ENCODE data around the gene MOB3B.

MOB3B gene

DNA sequence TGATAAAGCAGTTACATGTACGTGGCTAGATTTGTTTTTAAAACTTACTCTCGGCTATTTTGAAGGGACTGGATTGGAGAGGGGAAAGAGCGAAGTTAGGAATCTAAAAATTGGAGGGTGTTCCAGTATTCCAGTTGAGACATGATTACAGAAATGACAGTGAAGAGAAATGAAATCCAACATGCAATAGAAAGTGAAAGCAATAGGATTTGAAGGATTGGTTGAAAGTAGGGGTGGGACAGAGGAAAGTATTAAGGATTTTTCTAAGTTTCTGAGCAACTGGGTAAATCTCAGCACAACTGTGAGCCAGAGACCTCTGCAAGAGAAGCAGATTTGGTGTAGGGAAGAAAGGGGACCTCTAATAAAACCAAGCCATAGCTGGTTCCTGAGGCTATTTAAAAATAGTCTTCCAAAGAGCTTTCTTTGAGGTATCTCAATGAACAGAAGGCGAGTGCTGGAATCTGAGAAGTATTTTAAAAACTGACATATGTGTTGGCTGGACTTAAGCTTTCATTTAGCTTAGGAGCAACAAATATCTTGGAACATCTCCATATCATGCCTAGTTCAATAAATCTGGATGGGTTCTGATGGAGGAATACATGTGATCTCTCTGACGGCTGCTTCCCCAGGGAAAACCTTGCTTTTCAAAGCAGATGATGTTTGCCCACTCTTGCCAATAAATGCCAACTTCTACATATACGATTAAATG is 115.9 kb downstream of the MOB3B start:
- no peak for DNase-seq

DNA sequence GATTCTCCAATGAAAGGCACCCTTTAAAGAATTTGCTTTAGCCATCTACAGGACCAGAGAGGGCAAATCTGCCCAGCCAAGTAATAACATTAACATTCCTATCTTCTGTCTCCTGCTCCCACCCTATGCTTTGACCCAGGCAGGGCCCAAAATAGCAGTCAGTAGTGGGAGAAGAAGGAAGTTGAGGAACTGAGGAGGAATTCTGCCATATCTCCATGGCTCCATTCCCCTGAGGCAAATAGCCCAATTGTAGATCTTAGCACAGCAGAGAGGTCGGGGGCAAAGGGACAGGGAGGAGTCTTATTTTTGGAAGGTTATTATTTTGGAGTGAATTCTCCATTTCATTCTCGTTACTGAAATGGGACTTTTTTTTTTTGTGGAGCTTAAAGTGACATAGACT is 116.7 kb downstream of the MOB3B start:
- no peak for DNase-seq

DNA sequence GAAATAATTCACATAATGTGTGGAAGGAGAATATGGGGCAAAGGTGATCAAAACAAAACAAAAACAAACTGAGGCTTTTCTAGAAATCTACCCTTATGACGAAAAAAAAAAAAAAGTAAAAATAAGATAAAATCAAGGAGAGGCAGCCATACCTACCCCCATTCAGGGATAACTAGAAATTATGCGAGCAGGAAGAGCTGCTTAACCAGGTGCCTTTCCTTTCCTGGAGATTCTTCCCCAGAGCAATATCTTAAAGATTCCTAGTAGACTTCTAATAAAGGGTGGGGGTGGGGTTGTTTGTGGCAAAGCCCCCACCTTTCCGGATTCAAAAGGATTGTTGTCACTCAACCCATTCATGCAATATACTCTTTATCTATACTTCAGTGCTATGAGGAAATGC is 117.5 kb downstream of the MOB3B start:
- no peak for DNase-seq

DNA sequence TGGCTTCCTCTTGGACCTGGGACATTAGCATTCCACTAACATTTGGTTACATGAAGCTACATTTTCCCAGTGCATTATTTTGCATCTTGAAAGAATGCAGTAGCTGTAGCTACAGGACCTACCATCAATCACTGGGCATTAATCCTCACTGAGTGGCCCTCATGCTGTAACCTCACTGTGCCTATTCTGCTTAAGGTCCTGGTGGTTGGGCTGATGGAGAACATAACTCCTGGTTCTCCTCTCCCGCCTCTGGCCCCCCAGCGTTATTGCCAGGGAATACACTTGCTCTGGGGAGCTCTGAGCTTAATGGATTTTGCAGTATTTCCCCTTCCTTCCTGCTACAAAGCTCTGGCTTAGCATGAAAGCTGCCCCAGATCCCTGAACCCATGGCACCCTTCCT is 121.1 kb downstream of the MOB3B start:
- no peak for DNase-seq

DNA sequence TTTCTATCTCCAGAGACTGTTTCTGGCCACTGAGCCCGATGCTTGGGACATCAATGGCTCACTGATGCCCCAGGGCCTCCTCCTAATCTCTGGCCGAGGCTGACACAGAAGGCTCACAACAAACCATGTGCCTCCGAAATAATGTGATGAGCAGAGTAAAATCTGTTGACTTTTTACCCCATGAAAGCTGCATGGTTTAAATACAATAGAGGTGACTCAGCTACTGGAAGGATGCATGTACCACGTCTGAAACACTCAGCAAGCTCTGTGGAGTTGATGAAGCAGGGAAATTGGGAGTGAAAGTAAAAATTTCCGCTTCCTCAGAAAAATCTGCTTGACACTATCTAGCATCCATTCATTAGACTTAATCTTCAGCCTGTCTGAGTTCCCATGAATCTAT is 121.6 kb downstream of the MOB3B start:
- no peak for DNase-seq

DNA sequence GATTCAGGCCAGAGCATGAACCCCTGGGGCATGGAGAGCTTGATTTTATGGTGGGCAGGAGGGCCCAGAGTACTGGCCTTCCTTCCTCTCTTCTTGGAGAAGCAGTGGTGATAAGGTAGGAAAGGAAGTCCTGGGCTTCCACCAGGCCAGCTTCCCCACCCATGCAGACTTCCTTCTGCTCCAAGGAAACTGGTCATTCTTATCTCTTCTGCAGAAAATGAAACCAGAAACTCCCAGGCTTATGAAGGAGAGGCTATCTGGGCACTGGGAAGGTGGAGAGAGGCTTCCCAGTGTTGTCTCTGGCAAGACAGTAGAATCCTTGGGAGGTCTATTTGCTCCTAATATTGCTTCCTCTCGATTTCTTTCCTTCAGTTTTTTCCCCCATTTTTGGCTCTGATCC is 122.1 kb downstream of the MOB3B start:
- no peak for DNase-seq

DNA sequence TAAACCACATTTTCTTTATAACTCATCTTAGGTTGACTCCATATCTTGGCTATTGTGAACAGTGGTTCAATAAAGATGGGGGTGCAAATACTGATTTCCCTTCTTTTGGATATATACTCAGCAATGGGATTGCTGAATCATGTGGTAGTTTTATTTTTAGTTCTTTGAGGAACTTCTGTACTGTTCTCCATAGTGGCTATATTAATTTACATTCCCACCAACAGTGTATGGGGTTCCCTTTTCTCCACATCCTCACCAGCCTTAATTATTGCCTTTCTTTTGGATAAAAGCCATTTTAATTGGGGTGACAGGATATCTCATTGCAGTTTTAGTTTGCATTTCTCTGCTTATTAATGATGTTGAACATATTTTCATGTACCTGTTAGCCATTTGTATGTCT is 125.0 kb downstream of the MOB3B start:
- DNase-seq = no peak

DNA sequence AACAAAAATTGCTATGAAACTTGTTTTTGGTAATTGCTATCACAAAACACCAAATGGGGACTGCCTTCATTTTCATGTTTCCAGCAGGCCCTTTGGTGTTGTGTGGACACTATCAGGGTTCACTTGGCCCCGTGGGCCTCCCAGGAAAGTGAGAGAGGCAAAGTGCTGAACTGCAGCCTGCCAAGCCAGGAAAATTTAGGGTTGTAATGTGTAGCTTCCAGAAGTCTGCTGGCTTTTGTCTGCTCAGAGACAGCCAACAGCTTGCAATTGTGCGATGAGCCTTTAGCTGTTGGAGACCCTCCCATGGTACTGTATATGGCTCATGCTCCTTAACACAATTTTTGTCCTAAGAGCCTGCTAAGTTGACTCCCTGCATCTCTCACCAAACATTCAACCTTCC is 127.0 kb downstream of the MOB3B start:
- no peak for DNase-seq

DNA sequence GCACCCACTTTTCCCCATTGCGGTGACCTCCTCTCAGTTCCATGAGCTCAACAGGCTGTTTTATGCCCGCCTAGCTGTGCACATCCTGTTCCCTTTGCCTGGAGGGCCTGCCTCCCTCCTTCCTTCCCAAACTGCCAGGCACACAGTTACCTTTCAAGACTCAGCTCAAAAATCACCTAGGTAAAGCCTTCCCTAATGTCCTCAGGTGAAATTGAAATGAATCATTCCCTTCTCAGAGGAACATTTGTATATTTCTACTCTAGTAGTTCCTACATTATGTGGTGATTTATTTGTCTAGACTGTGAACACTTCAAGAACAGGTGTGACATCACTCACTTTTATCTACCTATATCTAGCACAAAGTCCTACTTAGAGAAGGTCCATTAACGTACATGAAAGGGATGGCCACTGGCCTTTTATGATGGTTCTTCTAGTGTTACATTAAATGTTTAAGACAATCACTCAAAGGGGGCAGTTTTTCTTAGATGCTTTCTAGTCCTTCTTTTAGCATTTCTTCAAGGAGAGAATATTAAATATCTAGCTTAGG is 129.2 kb downstream of the MOB3B start:
- DNase-seq = no peak

DNA sequence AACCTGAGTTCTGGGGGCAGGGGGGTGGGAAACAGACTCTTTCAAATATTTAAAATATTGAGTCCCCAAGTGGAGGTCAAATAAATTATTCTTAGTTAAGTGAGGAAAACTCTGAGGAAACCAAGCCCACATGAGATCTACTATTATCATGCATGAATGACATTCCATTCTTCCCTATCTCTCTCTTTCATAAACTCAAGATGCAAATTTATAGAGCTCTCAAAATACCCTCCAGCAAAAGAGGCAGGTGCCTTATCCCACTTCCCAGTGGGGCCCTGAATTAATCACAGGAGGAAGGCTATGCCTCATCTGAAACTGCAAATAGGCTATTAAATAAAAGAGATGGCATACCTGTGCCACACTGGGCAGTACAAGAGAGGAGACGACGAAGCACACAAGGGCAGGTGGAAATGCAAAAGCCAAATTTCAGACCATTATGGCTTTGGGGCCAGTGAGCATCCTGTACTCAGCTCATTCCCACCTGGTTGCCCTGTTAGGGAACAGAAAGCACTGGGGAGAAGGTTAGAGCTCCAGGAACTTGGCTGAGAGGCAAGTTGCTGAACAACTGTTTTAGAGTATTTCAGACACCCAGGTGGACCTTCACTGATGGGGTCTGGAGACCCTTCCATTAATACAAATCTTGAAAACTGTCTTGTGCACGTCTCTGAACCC is 130.5 kb downstream of the MOB3B start:
- no peak for DNase-seq

DNA sequence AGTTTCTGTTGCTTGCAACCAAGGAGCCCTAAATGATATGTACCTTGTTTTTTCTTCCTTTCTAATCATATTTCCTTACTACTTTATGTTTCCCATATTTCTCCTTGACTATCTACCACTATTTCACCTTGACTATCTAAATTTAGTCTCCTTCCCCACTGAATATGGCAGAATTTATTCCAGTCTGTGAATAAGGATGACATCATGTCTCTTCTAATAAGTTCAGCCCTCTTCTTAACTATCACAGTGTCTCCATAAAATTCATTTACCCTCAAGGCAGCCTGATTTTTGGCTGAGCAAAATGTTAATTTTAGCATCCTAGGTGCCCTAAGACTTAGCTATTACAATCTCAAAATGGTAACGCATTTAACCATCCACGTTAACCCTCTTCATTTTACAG is 133.1 kb downstream of the MOB3B start:
- no peak for DNase-seq

DNA sequence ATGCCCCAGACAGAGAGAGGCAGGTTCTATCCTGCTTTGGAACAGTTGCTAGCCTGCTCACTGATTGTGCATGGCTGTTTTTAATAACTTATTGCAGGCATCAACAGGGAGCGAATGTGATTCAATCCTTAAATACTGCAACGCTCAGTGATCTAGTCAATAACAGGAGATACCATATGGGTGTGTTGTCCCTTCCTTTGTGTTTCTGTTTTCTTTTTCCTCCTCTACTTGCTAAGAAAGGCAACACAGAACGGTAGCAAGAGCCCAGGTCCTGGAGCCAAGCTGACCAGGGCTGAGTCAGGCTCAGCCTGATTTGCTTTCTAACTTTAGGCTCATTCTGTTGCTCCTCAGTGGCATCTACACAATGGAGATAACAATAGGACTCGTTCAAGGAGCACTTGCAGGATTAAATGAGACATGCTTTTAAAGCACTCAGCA is 134.1 kb downstream of the MOB3B start:
- no peak for DNase-seq

DNA sequence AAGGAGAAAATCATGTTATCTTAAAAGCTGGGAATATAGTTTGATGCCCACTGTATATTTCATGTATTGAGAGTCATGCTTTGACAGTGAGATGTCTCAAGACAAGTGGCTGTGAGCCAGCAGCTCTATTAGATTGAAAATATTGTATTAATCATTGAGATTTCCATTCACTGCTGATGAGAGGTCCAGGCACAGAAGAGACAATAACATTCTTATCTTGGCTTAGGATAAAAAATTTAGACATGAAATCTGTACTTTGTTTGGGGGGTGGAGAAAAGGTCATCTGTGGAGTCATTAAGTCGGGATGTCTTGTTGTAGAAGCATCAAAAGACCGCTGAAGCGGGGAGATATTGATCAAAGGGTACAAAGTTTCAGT is 134.8 kb downstream of the MOB3B start:
- no peak for DNase-seq

DNA sequence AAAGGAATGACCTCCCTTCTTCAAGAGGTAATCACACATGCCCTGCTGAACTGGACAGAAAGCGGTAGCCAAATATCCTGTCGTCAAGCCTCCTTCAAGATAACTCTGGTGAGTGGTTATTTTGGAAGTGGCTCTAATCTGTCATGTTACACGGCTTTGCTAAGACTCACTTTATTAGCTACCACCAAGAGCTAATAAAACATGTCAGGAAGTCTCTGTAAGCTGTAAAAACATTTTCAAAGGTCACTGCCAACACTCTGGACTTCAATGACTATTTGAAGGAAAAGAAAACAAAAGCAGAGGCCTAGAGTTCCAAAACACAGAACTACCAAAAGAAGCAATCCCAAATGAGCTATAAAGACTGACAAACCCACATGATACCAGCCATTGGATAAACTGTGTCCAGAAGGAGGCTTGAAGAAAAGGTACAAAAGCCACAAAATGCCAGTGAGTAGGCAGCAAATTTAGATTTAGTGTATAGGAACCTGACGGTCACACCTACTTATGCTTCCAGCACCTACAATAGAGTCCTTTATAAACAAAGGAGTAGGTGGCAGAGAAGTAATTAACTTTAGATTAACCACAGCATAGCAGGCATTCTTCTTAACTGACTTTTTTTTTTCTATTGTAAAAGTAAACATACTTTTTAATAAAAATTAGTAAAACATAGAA is 135.3 kb downstream of the MOB3B start:
- no peak for DNase-seq

DNA sequence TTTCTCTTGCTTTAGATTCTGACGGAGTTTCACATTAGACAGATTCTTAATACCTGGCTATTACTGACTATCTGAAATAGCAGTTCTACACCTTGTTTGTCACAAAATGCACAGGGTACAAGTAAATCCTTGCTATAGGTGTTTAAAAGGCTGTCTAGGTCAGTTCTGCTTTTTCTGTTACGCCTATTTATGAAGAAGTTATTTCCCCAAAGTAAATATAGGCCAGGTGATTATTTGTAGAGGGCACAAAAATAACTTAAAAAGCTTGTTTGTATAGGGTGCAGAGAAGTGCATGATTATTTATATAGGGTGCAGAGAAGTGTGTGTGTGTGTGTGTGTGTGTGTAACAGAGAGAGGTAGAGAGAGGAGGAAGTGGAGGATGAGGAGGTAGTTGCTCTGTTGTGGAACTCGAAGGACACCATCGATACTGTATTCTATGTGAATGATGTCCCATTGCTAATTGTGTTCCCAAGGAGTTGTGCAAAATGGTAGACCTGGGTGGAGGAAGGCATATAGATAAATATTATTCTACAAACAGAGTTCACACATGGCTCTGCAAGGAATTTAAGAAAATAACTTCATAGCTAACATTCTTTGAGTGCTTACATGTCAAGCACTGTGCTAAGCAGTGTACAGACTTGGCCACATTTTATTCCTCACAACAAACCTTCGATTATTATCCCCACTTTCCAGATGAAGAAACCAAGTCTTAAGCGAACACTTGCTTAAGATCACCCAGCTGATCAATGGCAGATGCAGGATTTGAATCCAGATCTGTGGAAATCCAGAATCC is 136.4 kb downstream of the MOB3B start:
- DNase-seq = no peak

DNA sequence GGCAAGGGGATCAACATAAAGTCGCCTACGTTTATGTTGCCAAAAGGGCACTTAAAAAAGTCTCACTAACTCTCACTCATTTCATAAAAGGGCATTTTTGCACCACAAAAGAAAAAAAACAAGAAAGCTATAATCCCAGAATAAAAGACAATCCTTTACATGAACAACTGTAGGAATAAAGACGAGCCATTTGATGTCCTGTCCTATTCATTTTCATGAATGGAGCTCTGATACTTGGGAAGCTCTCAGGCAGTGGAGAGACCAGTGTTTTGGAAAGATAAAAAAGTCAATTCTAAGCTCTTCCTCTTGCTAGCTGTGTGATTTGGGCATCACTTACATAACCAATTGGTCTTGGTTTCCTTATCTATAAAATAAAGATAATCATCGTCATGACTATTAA is 137.2 kb downstream of the MOB3B start:
- no peak for DNase-seq

DNA sequence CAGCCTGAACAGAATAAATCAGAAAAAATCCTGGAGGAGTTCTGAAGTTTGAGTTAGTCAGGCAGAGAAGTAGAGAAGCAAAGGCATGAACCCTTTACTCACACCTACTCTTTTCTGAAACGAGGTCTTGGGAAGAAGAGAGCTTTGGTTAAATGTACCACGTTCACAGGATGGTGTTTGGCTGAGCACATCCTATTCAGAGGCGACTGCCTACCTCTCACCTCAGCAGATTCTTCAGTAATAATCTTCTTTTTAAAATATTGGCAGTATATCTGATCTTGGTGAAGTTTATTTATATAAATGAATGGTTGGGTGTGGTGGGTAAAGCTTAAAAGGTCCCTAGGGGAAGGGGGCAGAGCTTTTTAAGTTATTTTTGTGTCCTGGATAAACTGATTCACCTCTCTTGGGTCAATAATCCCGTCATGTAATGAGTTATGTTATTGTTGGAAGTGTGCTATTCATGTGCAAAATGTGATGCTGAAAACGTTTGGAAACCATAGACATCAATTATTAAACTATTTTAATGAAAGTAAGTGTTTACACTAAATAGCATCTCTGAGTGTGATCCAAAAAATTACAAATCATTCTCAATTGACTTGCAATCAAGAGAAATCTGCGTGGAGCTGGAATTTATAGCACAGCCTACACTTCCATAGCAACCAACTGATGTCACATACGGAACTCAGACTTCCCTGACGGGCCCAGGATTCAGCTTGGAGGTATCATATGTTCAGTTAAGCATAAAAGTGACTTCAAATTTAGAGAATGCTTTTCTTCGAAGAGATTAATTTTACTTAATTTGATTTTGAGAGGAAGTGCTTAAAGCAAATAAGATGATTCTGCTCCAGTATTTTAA is 138.3 kb downstream of the MOB3B start:
- DNase-seq = no peak

DNA sequence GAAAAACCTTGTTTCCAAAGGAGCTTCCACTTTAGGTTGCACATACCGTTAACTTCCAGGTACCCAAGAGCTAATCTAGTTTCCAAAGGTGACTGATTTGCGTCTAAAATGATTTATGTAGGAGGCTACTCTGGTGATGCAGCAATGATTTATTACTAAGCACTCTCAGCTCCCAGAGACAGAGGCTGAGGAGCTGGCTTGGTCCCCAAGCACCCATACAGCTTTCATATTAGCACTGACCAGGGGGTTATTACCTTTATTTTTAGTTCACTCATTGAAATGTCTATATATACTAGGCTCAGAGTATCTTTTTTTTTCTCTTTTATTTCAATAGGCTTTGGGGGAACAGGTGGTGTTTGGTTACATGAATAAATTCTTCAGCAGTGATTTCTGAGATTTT is 141.5 kb downstream of the MOB3B start:
- no peak for DNase-seq

DNA sequence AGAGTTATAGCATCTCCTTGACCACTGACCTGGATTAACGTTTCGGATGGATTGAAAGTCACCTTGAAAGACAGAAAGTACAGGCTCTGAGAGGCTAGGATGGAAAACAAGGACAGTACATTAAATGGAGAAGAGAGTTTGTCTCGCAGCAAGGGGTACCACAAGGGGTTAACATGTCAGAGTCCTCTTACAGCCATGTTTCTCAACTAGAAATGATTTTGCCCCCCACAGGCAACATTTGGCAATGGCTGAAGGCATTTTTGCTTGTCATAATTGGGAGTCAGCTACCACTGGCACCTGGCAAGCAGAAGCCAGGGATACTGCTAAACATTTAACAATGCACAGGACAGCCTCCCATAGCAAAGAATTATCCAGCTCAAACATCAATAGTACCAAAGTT is 141.9 kb downstream of the MOB3B start:
- DNase-seq = no peak

DNA sequence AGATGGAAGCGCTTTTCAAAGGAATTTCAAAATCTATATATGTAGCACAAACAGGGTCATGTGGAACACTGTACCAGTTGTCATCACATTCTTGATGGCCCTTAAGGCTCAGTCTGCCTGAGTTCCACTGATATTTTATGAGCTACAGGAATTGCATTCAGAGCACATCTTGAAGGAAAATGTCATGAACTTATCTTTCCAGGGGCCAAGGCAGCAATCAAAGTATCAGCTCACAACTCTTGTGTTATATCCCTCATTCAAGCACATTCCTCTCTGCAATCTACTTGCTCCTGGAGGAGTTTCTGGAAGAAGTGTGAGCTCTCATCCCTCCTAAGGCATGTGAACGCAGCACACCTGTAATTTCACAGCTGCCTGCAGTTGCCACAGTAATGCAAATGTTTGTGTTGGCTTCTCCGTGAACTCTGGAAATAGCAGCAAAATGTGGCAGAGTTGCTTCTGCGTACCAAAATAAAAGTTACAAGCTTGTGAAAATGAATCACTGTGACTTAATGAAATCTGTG is 143.0 kb downstream of the MOB3B start:
- DNase-seq = no peak

DNA sequence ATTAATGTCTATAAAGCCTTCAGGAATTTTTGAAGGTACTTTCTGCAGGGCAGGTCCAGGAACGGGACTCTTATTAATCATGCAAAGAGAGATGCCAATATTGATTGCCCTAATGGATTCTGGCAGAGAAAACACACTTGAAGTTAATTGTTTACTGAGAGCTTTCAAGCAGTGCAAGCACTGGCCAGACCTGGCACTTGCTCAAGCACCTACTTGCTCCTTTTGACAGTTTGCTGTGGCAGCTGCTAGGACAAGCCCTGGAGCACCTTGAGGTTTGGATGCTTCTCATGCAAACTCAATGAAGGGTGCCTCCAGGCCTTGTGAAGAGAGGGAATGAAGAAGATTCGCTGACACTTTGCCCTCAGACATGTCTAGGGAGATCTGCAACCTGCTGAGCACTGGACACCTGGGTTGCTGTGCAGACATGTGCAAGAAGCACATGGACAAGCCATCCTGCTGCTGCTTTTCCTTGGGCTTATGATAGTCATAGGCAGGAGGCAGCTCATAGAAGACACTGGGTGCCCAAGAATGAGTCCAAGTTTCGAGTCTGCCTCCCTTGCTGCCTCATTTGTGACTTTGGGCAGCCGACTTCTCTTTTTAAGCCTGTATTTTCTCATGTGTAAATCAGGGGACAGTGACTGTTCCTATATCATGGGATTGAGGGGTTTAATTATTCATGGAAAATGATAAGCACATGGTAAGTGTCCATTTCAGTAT is 143.8 kb downstream of the MOB3B start:
- DNase-seq = no peak

Measured in activated naive CD4-positive, alpha-beta T cell treated with Interleukin-2 at 50 U/mL for 16 hours (primary cell).